Measurements from ENCODE around the gene LGR6.

DNA sequence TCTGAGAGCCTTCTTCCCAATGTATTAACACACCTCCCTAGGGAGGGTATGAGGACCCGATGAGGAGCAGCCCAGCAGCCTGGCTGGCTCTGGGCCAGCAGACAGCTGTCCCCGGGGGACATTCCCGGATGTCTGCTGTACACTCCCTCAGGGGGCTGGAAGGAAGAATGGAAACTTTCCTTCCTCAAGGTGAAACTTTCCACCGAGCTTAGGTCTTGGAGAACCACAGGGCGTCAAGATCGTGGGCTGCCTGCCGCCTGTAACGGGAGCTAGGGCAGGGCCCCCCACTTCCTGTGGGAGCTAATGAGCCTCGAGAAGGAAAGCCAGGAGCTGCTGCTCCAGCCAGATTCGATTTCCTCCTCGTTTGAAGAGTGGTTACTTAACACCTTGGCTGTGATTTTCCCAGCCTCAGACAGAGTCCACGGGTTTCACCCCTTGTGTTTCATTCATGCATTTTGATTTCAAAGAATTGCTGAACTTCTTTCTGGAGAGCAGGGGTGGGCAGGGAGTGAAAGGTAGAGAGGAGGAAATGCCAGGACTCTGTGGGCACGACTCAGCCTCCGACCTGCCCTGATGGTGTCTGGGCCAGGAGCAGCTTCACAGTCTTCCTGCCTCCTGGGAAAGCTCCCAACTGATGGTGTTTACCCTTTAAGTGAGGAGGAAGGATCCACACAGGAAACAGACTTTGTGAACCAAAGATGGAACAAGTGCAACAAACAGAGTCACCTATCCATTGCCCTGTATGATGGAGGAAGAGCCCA is 118.5 kb downstream of the LGR6 start:
- TF ChIP-seq GATA3 (IDR thresholded peaks at IDR 0.05; ENCODE audit: low read depth, low read length) (no peak), GATA2 (IDR thresholded peaks at IDR 0.05; ENCODE audit: low read depth, low read length) (no peak)

Data from SH-SY5Y (cell line).